Heart left ventricle (tissue), 13 donors: ENCODE measurements around the gene CROCC.
"Not testable (repeated sequence)": the region's sequence is repeated elsewhere in the genome, so short reads cannot be mapped to it uniquely, and the experiment has no call there.

Experiments used
- POLR2A ChIP-seq, 2 donors: fragments of 450-650 bp; IDR thresholded peaks; one replicate each; pipeline ENCODE4 v1.6.1; 2017; ENCODE audit warnings: antibody characterized with exemption in 2 of 2, mild to moderate bottlenecking in 2 of 2, moderate library complexity in 2 of 2
- TF ChIP-seq, protein P1 (sequence below), 12 donors: fragments of 200-600 bp; sonication (generic) in 4 of 12; IDR thresholded peaks; one replicate each; pipeline versions ENCODE4 v1.5.0 to v1.8.0; 2018 to 2022; ENCODE audit warnings: antibody characterized with exemption in 12 of 12, mild to moderate bottlenecking in 5 of 12
- donor health status: ischemic (EF 13 %, LVEDD 7.1; RV severe dilation, severe dysfunction).
- donor health status: DM: no; HTN: yes; CAD: no.
- donor health status: DM: no; HTN: no; CAD: no.
- donor health status: ischemic (EF 25% LVEDD 6.9; RV normal size, moderate dysfunction).
- donor health status: ischemic (EF 25% LVEDD 5.7; RV mildly dilated, moderate dysfunction).
- donor health status: ischemic (EF 35%, LVEDD 5.7; RV mildly dilated, moderate dysfunction).
- donor health status: nonischemic (EF 11% LVEDD 7.7; RV severe dilation, severe dysfunction).
- donor health status: DM: yes; HTN: yes; CAD: no.
- donor health status: PGD.
- donor health status: ischemic (EF 29% LVEDD 5.4; RV normal size, mild dysfunction).
- donor health status: nonischemic (EF 23%, LVEDD 6.1; RV moderate dilation, normal function).

DNA sequence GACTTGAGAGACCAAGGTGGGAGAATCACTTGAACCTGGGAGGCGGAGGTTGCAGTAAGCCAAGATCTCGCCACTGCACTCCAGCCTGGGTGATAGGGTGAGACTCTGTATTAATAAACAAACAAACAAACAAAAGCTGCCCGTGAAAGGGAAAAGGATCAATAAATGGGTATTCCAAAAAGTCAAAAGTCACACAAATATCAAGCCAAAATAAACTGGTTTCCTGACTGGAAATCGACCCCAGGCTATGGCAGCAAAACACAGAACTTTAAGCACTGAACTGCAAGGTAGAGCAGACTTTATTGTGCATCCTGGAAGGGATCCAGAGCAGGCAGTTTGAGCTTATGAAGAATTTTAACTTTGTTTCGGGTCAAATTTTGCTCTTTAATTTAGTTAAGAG is 37.2 kb upstream of the CROCC start:
- TF ChIP-seq, protein P1, sequence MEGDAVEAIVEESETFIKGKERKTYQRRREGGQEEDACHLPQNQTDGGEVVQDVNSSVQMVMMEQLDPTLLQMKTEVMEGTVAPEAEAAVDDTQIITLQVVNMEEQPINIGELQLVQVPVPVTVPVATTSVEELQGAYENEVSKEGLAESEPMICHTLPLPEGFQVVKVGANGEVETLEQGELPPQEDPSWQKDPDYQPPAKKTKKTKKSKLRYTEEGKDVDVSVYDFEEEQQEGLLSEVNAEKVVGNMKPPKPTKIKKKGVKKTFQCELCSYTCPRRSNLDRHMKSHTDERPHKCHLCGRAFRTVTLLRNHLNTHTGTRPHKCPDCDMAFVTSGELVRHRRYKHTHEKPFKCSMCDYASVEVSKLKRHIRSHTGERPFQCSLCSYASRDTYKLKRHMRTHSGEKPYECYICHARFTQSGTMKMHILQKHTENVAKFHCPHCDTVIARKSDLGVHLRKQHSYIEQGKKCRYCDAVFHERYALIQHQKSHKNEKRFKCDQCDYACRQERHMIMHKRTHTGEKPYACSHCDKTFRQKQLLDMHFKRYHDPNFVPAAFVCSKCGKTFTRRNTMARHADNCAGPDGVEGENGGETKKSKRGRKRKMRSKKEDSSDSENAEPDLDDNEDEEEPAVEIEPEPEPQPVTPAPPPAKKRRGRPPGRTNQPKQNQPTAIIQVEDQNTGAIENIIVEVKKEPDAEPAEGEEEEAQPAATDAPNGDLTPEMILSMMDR (IDR thresholded peaks at IDR 0.05): not testable (repeated sequence)
- TF ChIP-seq POLR2A (IDR thresholded peaks at IDR 0.05): not testable (repeated sequence)
